Stomach (tissue), 9 donors: Measurements from ENCODE around the gene RABGAP1L. TPM values are rescaled to one million over a fixed set of nuclear protein-coding genes. Genes with fewer than 3 reads are reported as not detected.

Experiments
- DNase-seq, 2 donors: peaks; one replicate each; pipeline versions ENCODE4 v3.0.0 to v3.0.0-alpha.2; 2013 to 2019
- H3K27ac ChIP-seq, 5 donors: fragments of 200-600 bp in 4 of 5; sonication (generic) in 4 of 5; one replicate each; pipeline ENCODE4 v1.5.1; 2013 to 2019; ENCODE audit warnings: mild to moderate bottlenecking in 1 of 5, moderate library complexity in 1 of 5
- H3K27me3 ChIP-seq, 3 donors: fragments of 200-600 bp; sonication (generic); one replicate each; pipeline ENCODE4 v1.5.1; 2017 to 2019; ENCODE audit warnings: mixed run types in 1 of 3
- H3K36me3 ChIP-seq, 4 donors: fragments of 200-600 bp; sonication (generic); 1 replicate in 3 of 4; 2 replicates in 1 of 4; pipeline ENCODE4 v1.5.1; 2016 to 2019
- H3K4me1 ChIP-seq, 4 donors: fragments of 200-600 bp; sonication (generic); one replicate each; pipeline ENCODE4 v1.5.1; 2016 to 2019
- H3K4me3 ChIP-seq, 4 donors: fragments of 200-600 bp; sonication (generic) in 3 of 4; one replicate each; pipeline ENCODE4 v1.5.1; 2016 to 2019; ENCODE audit warnings: mild to moderate bottlenecking in 1 of 4
- H3K9me3 ChIP-seq, 4 donors: fragments of 200-600 bp; sonication (generic); one replicate each; pipeline ENCODE4 v1.5.1; 2016 to 2019
- EP300 ChIP-seq: sonication (generic); formaldehyde crosslinking; IDR thresholded peaks from one replicate; pipeline ENCODE4 v1.6.1; 2017; ENCODE audit warnings: antibody characterized with exemption
- POLR2A ChIP-seq, 4 donors: fragments of 450-650 bp; IDR thresholded peaks; one replicate each; pipeline ENCODE4 v1.6.1; 2016; ENCODE audit warnings: antibody characterized with exemption in 4 of 4, control low read depth in 2 of 4, mild to moderate bottlenecking in 1 of 4, moderate library complexity in 1 of 4
- POLR2AphosphoS5 ChIP-seq, 3 donors: sonication (generic); formaldehyde crosslinking; IDR thresholded peaks; one replicate each; pipeline ENCODE4 v1.6.1; 2016; ENCODE audit warnings: antibody characterized with exemption in 3 of 3
- WGBS, 5 donors: extraction: QIAGEN DNeasy Blood & Tissue Kit in 3 of 5; methylation state at CpG; one replicate each; pipeline versions ENCODE4 v1.1.5 to v1.1.7; 2013 to 2018; 5-methylcytosine and 5-hydroxymethylcytosine counted together
- intact Hi-C: fragments of 100-400 bp; cut with DNase I; formaldehyde crosslinking; loops from one replicate; pipeline ENCODE4 v1.15.1; 2023; ENCODE audit warnings: low total_unique reads
- polyA plus RNA-seq, 3 donors: library from polyadenylated mRNA; stranded (reverse); fragments of 200-250 nt; gene quantifications; one replicate each; pipeline ENCODE4 v1.2.3, GENCODE V29; 2013
- total RNA-seq, 5 donors: library from RNA; depleted of rRNA; stranded (reverse); fragments of >200 nt; gene quantifications; one replicate each; pipeline versions ENCODE4 v1.1.0 to v1.2.3, GENCODE V29; 2014 to 2016
- TF ChIP-seq, protein P1 (sequence below), 7 experiments: fragments of 450-650 bp in 4 of 7; fragments of 200-600 bp in 3 of 7; sonication (generic) in 3 of 7; IDR thresholded peaks; one replicate each; pipeline ENCODE4 v1.5.1; 2016 to 2019; ENCODE audit warnings: antibody characterized with exemption in 7 of 7, control low read depth in 2 of 7, mild to moderate bottlenecking in 1 of 7
- donor health status: healthy with polysubstance abuse.
- donor health status: Bipolar disorder and iron deficiency.
- donor health status: healthy.

RABGAP1L gene
- total and polyA plus RNA-seq, 8 donors: 14.2 to 238 (median 57.9) TPM

- no peak for TF ChIP-seq POLR2A (IDR thresholded peaks at IDR 0.05)
- TF ChIP-seq, protein P1, sequence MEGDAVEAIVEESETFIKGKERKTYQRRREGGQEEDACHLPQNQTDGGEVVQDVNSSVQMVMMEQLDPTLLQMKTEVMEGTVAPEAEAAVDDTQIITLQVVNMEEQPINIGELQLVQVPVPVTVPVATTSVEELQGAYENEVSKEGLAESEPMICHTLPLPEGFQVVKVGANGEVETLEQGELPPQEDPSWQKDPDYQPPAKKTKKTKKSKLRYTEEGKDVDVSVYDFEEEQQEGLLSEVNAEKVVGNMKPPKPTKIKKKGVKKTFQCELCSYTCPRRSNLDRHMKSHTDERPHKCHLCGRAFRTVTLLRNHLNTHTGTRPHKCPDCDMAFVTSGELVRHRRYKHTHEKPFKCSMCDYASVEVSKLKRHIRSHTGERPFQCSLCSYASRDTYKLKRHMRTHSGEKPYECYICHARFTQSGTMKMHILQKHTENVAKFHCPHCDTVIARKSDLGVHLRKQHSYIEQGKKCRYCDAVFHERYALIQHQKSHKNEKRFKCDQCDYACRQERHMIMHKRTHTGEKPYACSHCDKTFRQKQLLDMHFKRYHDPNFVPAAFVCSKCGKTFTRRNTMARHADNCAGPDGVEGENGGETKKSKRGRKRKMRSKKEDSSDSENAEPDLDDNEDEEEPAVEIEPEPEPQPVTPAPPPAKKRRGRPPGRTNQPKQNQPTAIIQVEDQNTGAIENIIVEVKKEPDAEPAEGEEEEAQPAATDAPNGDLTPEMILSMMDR (IDR thresholded peaks at IDR 0.05): no peak
- no peak for TF ChIP-seq EP300
- no peak for TF ChIP-seq POLR2AphosphoS5 (IDR thresholded peaks at IDR 0.05)
- H3K9me3 ChIP-seq: peaks cover 0 to 6% (median 0%) of the 10 kb centered on the region in 4 donors
- H3K36me3 ChIP-seq: no peaks in the 10 kb centered on the region
- H3K4me1 ChIP-seq: peaks cover 3 to 25% (median 20%) of the 10 kb centered on the region in 4 donors
- DNase-seq: peak in 1 of 2 donors; percentile 46
- H3K27me3 ChIP-seq: no peaks in the 10 kb centered on the region
- 39 to 65% (median 43%) methylated on average over 3 of the region's 3 CpGs for WGBS, 5 donors
- H3K27ac ChIP-seq: peak overlapping the region in 4 of 5 donors; percentile 36 to 82 (median 60)
- H3K4me3 ChIP-seq: no peak overlapping the region
- intact Hi-C loops: no loop called here
Measured at GRCh38 chr1:174898102-174898797, 738.9 kb downstream of the RABGAP1L start.

- TF ChIP-seq, protein P1 (IDR thresholded peaks at IDR 0.05): no peak
- TF ChIP-seq POLR2AphosphoS5 (IDR thresholded peaks at IDR 0.05): no peak
- no peak for TF ChIP-seq EP300
- TF ChIP-seq POLR2A (IDR thresholded peaks at IDR 0.05): no peak
- intact Hi-C loops: loop anchor here (5.0 kb wide), 1 partner anchor 52 kb away; no protein-coding TSS in a partner anchor
- WGBS, 5 donors: 87 to 100% (median 98%) methylated on average over 3 of the region's 3 CpGs
- Histone ChIP-seq H3K36me3 (peaks cover 0 to 14% (median 4%) of the 10 kb centered on the region in 4 donors), H3K27ac (no peak overlapping the region), H3K4me3 (no peak overlapping the region), H3K9me3 (peaks cover 0 to 6% (median 0%) of the 10 kb centered on the region in 4 donors), H3K4me1 (peaks cover 0 to 16% (median 6%) of the 10 kb centered on the region in 4 donors), H3K27me3 (no peaks in the 10 kb centered on the region)
- no peak for DNase-seq
Measured at GRCh38 chr1:174900317-174900716, 741.0 kb downstream of the RABGAP1L start.

DNA sequence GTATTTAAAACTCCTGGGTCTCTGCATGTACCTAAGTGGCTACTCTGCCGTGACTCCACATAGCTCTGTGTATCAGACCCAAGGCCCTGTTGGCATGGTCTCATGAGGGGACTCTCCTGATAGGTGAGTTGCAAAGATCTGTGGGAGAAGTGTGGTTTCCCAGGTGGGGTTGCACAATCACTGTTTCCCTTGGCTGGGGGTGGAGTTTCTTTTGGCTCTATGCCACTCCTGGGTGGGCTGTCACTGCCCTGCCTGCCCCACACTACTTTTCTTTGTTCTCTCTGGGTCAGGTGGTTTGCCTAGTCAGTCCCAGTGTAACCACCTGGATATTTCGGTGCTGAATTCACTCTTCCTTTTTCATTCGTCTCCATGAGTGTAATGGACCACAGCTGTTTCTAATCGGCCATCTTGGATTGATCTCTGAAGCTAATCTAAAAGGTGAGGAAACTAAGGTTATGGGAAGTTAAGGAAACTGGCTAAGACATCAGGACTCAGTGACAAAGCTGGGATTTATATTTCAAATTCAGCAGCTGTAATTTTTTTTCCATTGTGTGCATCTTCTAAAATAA is 743.3 kb downstream of the RABGAP1L start:
- 45 to 60% (median 55%) methylated on average over 3 to 4 of the region's 4 CpGs for WGBS, 5 donors
- intact Hi-C loops: loop anchor here (5.0 kb wide), 1 partner anchor 50 kb away; no protein-coding TSS in a partner anchor
- Histone ChIP-seq H3K36me3 (peaks cover 0 to 20% (median 4%) of the 10 kb centered on the region in 4 donors), H3K4me1 (peaks cover 0 to 12% (median 5%) of the 10 kb centered on the region in 4 donors), H3K4me3 (no peak overlapping the region), H3K27me3 (no peaks in the 10 kb centered on the region), H3K9me3 (peaks cover 0 to 6% (median 0%) of the 10 kb centered on the region in 4 donors), H3K27ac (no peak overlapping the region)
- TF ChIP-seq POLR2A (IDR thresholded peaks at IDR 0.05): no peak
- DNase-seq: peak in 1 of 2 donors; percentile 53

DNA sequence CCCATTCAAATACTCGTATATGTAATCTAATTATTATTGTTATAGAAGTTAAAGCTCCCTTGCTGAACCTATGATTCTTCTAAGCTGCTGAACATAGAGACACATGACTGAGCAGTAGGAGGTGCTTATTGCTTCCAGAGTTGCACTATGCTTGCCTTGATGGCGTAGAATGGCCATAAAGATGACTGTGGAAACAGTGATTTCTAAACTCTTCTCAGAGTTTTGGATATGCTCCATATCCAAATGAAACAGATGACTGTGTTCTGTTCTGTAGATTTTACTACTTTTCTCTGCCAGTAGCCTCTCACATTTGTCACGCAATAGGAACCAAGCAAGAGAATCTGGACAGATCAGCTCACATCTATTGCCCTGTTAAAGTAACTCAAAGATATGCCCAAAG is 752.3 kb downstream of the RABGAP1L start:
- H3K27me3 ChIP-seq: no peaks in the 10 kb centered on the region
- H3K27ac ChIP-seq: no peak overlapping the region
- 85 to 96% (median 94%) methylated on average over 3 of the region's 3 CpGs for WGBS, 5 donors
- no peak for TF ChIP-seq EP300
- TF ChIP-seq, protein P1 (IDR thresholded peaks at IDR 0.05): no peak
- no peak for TF ChIP-seq POLR2AphosphoS5 (IDR thresholded peaks at IDR 0.05)
- TF ChIP-seq POLR2A (IDR thresholded peaks at IDR 0.05): no peak
- intact Hi-C loops: no loop called here
- DNase-seq: no peak
- no peak overlapping the region for H3K4me3 ChIP-seq
- H3K9me3 ChIP-seq: no peaks in the 10 kb centered on the region
- H3K36me3 ChIP-seq: no peaks in the 10 kb centered on the region
- peaks cover 0 to 10% (median 5%) of the 10 kb centered on the region in 4 donors for H3K4me1 ChIP-seq
